Left lobe of liver (tissue), 2 donors: ENCODE data around the gene NUP58. TPM values are rescaled to one million over a fixed set of nuclear protein-coding genes. Genes with fewer than 3 reads are reported as not detected.

Source experiments
- ATAC-seq: fragments of 200-7000 bp; cut with Tn5 transposase; one replicate; pipeline ENCODE4 v1.9.1; 2020; ENCODE audit warnings: mild to moderate bottlenecking, moderate library complexity
- DNase-seq: peaks from one replicate; pipeline ENCODE4 v3.0.0-alpha.2; 2020; ENCODE audit warnings: low spot score
- total RNA-seq: library from RNA; stranded (reverse); gene quantifications from one replicate; pipeline ENCODE4 v1.2.1, GENCODE V29; 2021
- donor health status: DM: no; HTN: no; CAD: no; lungs with moderate emphysema.
- donor health status: DM: no; HTN: yes; CAD: no.

Gene NUP58, protein sequence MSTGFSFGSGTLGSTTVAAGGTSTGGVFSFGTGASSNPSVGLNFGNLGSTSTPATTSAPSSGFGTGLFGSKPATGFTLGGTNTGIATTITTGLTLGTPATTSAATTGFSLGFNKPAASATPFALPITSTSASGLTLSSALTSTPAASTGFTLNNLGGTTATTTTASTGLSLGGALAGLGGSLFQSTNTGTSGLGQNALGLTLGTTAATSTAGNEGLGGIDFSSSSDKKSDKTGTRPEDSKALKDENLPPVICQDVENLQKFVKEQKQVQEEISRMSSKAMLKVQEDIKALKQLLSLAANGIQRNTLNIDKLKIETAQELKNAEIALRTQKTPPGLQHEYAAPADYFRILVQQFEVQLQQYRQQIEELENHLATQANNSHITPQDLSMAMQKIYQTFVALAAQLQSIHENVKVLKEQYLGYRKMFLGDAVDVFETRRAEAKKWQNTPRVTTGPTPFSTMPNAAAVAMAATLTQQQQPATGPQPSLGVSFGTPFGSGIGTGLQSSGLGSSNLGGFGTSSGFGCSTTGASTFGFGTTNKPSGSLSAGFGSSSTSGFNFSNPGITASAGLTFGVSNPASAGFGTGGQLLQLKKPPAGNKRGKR
- 14.3 TPM for total RNA-seq

DNA sequence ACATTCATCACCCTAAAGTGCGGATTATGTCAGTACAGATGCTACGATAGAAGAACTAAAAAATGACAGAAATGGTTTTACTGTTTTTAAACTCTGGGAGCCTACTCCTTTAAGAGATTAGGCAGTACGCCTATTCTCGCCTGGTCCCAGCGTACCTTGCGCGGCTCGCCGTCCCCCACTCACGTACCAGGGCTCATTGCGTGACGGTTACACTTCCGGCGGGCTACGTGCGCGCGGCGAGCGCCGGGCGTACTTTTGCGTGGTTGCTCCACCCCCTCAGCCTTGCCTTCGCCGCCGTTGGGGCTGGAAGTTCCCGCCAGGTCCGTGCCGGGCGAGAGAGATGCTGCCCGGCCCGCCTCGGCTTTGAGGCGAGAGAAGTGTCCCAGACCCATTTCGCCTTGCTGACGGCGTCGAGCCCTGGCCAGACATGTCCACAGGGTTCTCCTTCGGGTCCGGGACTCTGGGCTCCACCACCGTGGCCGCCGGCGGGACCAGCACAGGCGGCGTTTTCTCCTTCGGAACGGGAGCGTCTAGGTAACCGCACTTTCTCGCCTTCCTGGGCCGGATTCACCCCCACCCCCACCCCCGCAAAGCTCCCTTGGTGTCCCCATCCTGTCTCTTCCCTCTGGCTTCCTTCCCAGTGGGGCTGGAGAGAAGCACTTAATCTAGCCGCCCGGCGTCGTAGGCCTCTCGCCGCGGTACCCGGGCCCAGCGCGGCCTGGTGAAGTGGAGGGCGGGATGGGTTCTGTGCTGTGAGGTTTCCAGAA is at the start of gene NUP58:
Gene NUP58, plus strand, starts transcription at position 279 of the 767 bp plus-strand sequence. Its CDS starts 149 bp downstream, at position 428.
- peak; percentile 99 for ATAC-seq
- peak; percentile 97 for DNase-seq

DNA sequence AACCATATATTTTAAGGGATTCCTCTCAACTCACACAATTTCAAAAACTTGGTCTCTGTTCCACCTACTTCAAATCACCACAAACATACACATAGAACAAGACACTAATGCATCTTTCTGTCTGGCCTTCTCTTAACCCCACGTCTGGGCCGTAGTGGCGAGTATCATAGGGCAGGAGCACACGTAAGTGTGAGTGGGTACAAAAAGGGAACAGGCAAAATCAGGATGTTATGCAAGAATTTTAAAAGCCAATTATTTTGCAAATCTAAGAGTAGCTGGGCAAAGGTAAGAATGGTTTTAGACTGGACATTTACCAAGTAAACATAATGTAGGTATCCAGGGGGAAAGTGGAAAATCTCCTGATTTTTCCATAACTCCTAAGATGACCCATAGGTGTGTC is 49.2 kb upstream of the NUP58 start:
- DNase-seq (no peak), ATAC-seq (peak; percentile 86)

DNA sequence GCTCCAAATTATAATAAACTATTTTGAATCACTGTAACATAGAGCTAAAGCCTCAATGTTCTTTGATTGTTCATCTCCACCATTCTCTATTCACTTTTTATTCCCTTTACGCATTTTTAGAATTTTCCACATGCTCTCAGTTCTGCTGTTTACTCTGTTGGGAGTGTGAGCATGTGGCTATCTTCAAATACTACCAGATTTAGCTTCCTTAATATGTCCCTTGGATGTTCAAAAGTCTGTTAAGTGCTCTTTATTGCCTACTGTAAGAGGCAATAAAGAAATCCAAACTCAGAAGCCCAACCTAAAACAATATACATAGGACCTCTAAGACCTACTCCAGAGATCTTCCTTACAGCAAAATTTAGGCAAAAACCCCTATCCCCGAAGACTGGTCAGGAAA is 48.7 kb upstream of the NUP58 start:
- ATAC-seq: peak; percentile 17

DNA sequence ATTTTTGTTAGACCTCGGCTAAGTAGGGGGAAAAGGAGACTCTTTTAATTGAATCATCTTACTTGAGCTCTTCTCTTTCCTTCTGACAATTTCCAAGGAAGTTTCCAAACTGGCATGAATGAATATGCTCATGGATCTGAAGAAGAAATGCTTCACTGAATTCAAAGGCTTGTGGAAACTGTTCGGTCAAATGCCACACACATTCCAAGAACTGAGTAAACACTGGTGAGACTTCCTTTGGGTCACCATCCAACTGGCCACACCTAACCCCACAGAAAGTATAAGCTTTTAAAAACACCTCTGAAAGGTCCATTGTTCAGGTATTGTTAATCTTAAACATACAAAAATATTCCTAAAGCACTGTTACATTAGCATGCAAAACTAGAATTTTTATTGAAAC is 47.7 kb upstream of the NUP58 start:
- ATAC-seq (peak; percentile 54), DNase-seq (no peak)

More for the DNA sequence above, 48.7 kb upstream of the NUP58 start:
- DNase-seq: no peak

DNA sequence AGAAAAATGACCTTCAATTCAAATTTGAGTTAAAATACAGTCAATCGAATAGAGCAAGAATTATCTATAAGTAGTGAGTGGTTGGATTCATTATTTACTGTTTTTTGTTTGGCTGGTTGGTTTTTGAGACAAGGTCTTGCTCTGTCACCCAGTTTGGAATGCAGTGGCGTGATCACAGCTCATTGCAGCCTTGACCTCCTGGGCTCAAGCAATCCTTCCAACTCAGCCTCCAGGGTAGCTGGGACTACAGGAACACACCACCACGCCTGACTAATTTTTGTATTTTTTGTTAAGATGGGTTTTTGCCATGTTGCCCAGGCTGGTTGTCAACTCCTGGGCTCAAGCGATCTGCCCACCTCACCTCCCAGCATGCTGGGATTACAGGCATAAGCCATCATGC is 39.2 kb upstream of the NUP58 start:
- ATAC-seq: no peak
- no peak for DNase-seq

DNA sequence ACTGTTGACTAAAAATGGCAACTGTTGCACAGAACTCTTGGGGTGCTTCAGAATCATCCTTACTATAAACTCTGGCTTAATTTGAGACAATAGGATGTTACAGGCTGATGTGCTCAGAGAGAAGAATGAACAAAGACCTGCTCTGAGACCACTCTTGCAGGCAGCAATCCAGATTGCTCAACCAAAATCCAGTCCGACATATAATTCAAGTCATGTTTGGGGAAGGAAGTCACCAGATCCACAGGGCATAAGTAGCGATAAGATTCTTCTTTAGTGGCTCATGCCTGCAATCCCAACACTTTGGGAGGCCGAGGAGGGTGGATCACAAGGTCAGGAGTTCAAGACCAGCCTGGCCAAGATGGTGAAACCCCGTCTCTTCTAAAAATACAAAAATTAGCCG is 34.7 kb upstream of the NUP58 start:
- ATAC-seq (no peak), DNase-seq (no peak)

DNA sequence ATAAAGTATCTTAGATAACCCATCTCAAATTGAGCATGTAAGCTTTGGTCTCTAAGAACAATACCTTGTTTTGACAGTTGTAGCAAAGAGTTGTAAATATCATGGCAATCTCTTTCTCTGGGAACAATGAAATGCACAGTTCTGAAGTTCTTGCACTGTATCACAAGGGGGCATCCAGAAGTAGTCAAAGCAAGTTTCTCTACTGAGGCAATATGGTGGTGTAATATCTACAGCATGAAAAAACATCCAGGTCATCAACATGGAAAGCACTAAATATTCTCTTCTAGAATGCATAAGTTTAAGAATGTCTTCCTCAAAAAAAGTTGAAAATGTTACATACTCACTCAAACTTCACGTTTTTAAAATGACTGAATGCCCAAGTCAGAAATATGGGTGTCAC is 33.7 kb upstream of the NUP58 start:
- DNase-seq (no peak), ATAC-seq (no peak)

DNA sequence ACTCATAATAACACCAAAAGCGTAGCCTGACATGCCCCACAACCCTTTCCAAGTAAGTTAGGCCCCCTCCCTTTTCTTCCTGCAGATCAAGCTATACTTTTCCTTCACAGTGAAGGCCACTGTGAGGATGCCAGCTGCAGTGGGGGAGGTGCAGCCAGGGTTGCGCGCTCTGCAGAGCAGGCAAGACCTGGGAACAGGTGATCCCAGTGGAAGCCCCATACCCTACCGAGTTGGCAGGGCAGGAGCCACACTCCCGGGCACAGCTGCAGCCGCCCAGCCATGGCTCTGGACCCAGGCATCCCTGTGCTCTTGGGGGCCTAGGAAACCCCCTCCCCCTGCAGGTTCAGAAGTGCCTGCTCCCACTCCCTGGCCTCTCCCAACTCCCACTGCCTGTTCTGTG is 32.9 kb upstream of the NUP58 start:
- DNase-seq: no peak

DNA sequence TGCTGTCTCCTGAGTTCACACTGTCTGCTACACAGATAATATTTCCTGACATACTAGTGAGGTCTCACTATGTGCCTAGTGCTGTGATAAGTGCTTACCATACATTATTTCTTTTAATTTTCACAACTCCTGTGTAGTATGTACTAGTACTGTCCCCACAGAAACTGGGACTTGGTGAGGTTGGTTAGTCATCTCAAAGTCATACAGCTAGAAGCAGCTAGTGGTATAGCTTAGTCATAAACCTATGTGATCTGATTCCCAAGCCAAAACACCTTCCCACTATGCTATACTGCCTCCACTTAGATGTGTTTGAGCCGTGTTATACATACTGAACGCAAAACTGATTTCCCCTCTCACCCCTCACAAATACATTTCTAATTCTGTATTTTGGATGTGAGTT is 24.7 kb upstream of the NUP58 start:
- no peak for ATAC-seq
- no peak for DNase-seq

More for the DNA sequence above, 32.9 kb upstream of the NUP58 start:
- no peak for ATAC-seq

DNA sequence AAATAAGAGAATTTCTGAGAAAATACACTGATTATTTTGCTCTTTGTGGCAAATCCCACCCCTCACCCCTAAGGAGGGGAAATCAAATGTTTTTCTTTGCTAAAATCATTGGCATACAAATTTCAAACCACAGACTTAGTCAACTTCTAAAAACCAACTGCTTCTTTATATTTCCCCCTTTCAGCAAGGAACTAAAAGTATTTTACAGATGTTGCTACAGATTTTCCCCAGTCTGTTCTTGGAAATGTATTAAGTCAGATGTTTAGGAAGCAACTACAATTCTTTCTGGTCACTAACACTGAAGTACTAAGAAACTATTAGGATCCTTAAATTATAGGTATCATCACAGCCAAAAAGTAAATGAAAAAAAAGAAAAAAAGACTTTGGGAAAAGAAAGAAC is 21.0 kb upstream of the NUP58 start:
- DNase-seq: no peak

DNA sequence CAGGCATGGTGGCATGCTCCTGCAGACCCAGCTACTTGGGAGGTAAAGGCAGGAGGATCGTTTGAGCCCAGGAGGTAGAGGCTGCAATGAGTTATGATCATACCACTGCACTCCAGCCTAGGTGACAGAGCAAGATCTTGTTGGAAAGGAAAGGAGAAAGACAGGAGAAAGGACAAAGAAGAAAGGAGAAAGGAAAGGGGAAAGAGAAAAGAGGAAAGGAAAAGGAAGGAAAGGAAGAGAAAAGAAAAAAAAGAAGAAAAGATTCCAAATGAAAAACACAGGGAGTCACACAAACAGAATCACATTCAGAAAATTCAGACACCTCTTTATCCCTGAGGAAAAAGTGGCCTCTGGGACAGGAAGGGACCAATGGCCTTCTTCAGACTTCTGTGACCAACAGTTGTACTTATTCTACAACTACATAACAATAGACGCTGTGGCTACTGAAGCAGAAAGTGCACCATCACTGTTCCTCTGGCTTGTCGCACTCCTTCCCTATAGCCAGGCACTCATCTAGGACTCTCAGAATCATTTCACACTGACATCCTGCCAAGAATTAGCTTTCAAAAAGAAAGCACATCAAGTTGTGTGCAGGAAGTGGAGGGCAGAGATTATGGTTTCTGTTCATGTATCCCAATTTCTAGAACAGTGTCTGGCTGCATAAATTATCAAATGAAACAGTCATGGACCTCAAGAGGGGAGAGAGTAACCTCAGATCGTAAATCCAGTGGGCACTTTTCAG is 20.1 kb upstream of the NUP58 start:
- DNase-seq (no peak), ATAC-seq (no peak)

More for the DNA sequence above, 21.0 kb upstream of the NUP58 start:
- no peak for ATAC-seq

DNA sequence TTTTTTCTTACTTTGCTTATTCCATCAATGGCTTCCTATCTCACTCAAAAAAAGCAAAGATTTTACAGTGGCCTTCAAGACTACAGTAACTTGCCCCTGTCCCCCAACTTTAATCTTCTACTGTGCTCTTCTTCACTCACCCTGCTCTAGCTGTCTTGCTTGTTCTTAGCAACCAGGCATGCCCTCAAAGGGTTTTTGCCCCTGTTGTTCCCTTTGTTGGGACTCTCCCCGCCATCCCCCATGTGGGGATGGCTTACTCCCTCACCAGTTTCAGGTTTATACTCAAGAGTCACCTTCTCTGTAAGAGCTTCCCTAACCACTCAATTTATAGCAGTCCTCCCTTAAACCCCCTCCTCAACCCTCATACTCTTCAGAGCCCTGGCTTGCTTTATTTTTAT is 19.5 kb upstream of the NUP58 start:
- DNase-seq (no peak), ATAC-seq (no peak)

DNA sequence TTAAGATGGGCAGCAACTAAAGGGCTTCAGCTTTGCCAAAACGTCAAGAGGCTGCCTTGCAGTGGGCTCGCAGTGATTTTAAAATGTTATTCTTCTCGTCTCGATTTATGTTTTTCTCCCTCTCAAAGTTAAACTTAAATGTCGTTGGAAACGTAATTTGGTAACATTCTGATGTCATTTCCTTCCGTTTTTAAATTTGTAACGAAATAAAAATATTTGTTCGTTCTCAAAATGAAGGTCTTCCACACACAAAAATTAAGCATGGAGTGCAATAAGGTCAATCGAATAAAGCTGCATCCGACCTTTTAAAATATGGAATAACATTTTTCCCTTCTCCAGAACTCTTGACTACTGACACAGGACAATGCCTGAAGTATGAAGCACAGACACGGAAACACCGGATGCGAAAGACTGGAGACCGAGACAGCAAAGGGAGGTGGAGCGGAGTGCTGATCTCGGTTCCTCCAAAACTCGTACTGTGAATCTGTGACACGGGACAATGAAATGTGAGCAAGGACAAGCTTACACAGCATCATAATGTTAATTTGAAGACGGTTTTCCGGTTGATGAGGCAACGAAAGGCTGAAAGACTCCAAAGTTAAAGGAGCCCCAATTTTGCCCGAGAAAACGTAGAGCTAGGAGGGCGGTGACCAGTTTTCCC is 15.0 kb upstream of the NUP58 start:
- DNase-seq (no peak), ATAC-seq (peak; percentile 52)

DNA sequence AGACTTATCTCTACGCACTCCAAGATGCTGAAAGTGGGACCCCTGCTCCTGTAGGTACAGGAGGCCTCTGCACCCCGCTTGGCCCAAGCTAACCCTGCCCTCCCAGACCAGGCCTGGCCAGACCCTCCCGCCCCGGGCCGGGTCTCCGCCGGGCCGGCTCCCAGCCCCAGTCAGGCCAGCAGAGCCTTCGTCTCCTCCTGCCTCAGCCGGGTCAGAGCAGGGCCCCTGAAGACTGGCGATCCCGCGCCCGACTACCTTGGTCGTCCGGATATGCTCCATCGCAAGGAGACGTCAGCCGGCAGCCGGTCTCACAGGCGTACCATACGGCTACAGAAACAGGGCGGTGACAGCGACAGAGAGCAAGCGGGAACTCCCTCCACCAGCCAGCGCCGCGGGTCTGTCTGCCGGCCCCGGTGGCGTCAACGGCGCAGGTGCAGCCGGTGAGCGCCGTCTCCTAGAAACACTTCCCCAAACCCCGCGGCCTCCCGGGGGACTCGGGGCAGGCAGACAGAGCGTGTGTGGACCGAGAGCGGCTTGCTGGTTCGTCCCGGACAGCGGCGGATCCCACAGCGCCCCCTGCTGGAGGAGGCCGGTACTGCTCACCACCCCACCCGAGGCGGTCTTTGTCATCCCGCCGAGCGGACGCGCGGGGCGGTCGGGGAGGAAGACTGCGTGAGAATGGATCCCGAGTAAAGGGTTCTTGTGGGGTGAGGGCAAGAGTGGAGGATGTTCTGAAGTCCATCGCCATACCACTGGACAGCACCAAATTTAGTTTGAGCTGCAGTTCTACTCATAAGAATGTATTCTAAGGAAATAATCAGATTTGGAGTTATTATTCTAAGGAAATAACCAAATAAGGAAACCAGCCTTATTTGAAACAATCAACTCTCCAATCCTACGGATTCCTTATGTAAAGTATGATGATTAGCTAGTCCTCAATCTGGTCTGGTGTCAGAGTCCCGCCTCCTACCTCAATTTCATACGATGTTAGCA is 14.2 kb upstream of the NUP58 start, which contains the start of gene MTMR6:
Gene MTMR6, minus strand, starts transcription at position 520 of the 993 bp plus-strand sequence. Its CDS starts 241 bp downstream, at position 279.
- DNase-seq (peak; percentile 94), ATAC-seq (peak; percentile 99)

DNA sequence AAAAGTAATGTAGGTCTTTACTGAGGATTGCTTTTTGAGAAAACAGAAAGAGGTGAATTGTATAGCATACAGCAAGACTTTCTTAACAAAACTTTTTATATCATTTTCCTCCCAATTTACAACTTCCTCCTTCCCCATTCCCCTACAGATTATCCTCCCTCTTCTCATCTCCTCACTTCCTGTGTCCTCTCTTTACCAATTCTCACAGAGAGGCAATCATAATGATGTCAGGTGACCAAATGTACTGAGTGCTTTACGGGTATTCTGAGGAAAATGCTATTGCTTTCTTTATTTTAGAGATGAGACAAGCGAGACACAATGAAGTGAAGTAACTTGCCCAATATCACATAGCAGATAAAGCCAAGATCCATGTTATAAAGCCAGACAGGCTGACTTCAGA is 12.5 kb upstream of the NUP58 start:
- DNase-seq: no peak
- no peak for ATAC-seq

DNA sequence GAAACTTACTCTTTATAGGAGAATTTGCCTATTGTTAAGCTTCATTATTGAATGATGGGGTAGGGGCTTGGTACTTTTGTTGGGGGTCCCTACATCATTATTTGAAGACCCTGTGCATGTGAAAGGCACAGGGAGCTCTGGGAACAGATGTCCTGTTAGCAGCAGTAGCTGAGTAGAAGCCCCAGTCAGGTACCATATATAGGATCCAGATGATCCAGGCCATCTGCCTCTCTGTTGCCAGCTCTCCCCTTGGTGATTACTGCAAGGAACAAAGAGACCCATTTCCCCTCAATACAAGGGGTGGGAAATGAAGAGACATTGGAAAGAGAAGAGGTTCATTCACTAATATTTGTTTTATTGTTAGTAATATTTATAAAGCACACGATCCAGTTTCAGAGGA is 9.7 kb upstream of the NUP58 start:
- ATAC-seq: no peak
- DNase-seq: no peak

DNA sequence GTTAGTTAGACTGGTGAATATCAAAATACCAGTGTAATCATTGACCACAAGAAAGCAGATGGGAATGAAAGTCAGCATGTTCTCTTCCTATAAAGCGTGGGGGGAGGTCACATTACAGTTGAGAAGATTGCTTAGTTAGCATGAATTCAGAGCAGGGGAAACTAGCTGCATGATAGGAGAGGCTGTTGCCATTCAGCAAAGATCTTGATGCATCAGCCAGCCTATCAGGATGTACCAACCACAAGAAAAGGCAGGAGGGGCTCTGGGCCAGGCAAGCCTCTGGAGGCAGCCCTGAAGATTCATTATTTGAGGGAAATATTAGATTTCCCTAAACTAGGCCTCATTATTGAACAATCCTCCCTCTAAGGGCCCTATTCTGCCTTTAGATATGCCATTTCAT is 9.1 kb upstream of the NUP58 start:
- no peak for DNase-seq
- no peak for ATAC-seq

DNA sequence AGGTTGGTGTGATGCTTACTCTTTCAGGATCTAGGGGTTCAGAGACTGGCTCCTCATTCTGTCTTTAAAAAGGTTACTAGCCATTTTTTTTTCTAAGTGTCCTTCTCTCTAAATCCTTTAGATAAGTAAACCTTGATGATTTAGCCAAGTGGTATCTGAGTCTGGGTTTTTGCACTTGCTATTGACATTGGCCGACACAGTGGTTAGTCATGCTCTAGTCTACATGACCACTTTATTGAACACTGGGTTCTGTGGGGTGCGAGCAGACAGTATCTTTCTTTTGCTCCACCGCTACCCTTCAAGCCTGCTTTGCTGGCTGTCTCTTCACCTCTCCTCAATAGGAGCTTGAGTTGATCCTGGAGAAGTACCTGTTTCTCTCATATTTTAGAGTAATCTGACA is 6.2 kb upstream of the NUP58 start:
- no peak for DNase-seq
- no peak for ATAC-seq

DNA sequence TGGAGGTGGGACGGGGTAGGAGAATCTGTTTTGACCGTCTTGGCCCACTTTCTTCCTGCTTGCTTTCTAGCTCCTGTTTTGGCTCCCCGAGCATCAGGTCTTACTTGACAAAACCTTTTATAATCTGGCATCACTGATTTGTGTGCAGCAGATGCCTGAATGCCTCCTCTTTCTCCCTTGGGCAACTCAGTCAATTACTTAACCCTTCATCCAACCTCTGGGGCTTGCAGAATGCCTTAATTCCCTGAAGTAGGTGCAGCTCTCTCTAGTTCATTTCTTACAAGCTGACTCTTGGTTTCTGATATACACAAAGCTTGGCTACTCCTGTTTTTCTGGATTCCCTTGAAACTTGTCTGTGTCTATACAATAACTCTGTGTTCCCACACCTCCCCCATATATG is 5.7 kb upstream of the NUP58 start:
- no peak for DNase-seq
- no peak for ATAC-seq
